GM23338 (cell line): Measurements from ENCODE around the gene LGR5.

Experiments
- CREB1 ChIP-seq: fragments of 250-450 bp; sonication (Bioruptor Pico); IDR thresholded peaks from 2 replicates; pipeline ENCODE4 v1.5.0; 2020; ENCODE audit warnings: low read depth, mild to moderate bottlenecking, moderate library complexity
- EZH2 ChIP-seq: fragments of 200-600 bp; sonication (generic); IDR thresholded peaks from one replicate; pipeline ENCODE4 v1.8.0; 2017; ENCODE audit warnings: antibody characterized with exemption, mild to moderate bottlenecking, low read depth; ENCODE audit not compliant: unreplicated experiment
- EZH2phosphoT487 ChIP-seq: fragments of 200-600 bp; sonication (generic); IDR thresholded peaks from one replicate; pipeline ENCODE4 v1.8.1; 2018; ENCODE audit warnings: antibody characterized with exemption; ENCODE audit not compliant: unreplicated experiment
- JUNB ChIP-seq: IDR thresholded peaks from one replicate; pipeline ENCODE4 v1.6.1; 2016; ENCODE audit warnings: antibody characterized with exemption; ENCODE audit not compliant: unreplicated experiment
- NANOG ChIP-seq: IDR thresholded peaks from 2 replicates; pipeline ENCODE4 v1.6.1; 2016; ENCODE audit warnings: antibody characterized with exemption, borderline replicate concordance
- POLR2AphosphoS5 ChIP-seq: IDR thresholded peaks from 2 replicates; pipeline ENCODE4 v1.6.1; 2016; ENCODE audit warnings: antibody characterized with exemption, low read depth
- STAT1 ChIP-seq: IDR thresholded peaks from one replicate; pipeline ENCODE4 v1.6.1; 2016; ENCODE audit warnings: antibody characterized with exemption; ENCODE audit not compliant: unreplicated experiment
- ZNF114 ChIP-seq: fragments of 250-450 bp; sonication (Bioruptor Pico); IDR thresholded peaks from 2 replicates; pipeline ENCODE4 v1.5.0; 2020; ENCODE audit warnings: mild to moderate bottlenecking, moderate library complexity
- TF ChIP-seq, protein P1 (sequence below), 2 experiments: fragments of 200-600 bp in 1 of 2; sonication (generic) in 1 of 2; conservative IDR thresholded peaks; 2 replicates each; pipeline versions ENCODE4 v1.5.1 to v1.6.1; 2016 to 2017; ENCODE audit warnings: antibody characterized with exemption in 2 of 2, low read depth in 2 of 2, mild to moderate bottlenecking in 2 of 2, moderate library complexity in 1 of 2
- TF ChIP-seq, protein P2 (sequence below): IDR thresholded peaks from one replicate; pipeline ENCODE4 v1.6.1; 2018; ENCODE audit warnings: antibody characterized with exemption; ENCODE audit not compliant: unreplicated experiment

DNA sequence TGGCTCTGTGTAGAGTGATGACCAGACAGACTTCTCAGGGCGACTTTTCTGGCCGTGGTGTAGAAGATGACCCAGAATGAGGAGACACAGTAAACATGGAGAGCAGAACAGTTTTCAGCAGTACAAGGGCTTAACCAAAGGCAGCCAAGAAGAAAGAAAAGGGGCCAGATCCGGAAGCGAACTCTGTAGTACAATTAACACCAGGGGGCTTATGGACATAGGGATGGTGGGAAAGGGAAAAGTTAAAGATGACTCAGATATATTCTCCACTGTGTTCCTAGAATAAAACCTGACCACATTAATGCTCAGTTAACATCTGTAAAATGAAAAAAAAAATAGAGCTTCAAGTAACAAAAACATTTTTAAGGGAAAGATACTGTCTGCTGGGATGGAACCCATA lies 60.2 kb downstream of the LGR5 start:
- TF ChIP-seq EZH2 (no peak), POLR2AphosphoS5 (no peak), JUNB (no peak), CREB1 (no peak), STAT1 (no peak), NANOG (no peak), ZNF114 (CRISPR knock-in tag) (no peak), EZH2phosphoT487 (no peak)
- TF ChIP-seq, protein P1, sequence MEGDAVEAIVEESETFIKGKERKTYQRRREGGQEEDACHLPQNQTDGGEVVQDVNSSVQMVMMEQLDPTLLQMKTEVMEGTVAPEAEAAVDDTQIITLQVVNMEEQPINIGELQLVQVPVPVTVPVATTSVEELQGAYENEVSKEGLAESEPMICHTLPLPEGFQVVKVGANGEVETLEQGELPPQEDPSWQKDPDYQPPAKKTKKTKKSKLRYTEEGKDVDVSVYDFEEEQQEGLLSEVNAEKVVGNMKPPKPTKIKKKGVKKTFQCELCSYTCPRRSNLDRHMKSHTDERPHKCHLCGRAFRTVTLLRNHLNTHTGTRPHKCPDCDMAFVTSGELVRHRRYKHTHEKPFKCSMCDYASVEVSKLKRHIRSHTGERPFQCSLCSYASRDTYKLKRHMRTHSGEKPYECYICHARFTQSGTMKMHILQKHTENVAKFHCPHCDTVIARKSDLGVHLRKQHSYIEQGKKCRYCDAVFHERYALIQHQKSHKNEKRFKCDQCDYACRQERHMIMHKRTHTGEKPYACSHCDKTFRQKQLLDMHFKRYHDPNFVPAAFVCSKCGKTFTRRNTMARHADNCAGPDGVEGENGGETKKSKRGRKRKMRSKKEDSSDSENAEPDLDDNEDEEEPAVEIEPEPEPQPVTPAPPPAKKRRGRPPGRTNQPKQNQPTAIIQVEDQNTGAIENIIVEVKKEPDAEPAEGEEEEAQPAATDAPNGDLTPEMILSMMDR (conservative IDR thresholded peaks at IDR 0.05; ENCODE audit: low read depth in 2 of 2) = no peak
- TF ChIP-seq, protein P2, sequence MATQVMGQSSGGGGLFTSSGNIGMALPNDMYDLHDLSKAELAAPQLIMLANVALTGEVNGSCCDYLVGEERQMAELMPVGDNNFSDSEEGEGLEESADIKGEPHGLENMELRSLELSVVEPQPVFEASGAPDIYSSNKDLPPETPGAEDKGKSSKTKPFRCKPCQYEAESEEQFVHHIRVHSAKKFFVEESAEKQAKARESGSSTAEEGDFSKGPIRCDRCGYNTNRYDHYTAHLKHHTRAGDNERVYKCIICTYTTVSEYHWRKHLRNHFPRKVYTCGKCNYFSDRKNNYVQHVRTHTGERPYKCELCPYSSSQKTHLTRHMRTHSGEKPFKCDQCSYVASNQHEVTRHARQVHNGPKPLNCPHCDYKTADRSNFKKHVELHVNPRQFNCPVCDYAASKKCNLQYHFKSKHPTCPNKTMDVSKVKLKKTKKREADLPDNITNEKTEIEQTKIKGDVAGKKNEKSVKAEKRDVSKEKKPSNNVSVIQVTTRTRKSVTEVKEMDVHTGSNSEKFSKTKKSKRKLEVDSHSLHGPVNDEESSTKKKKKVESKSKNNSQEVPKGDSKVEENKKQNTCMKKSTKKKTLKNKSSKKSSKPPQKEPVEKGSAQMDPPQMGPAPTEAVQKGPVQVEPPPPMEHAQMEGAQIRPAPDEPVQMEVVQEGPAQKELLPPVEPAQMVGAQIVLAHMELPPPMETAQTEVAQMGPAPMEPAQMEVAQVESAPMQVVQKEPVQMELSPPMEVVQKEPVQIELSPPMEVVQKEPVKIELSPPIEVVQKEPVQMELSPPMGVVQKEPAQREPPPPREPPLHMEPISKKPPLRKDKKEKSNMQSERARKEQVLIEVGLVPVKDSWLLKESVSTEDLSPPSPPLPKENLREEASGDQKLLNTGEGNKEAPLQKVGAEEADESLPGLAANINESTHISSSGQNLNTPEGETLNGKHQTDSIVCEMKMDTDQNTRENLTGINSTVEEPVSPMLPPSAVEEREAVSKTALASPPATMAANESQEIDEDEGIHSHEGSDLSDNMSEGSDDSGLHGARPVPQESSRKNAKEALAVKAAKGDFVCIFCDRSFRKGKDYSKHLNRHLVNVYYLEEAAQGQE = no peak
